Measurements from ENCODE around the gene TADA3. TPM values are rescaled to one million over a fixed set of nuclear protein-coding genes. Genes with fewer than 3 reads are reported as not detected.

Gene TADA3
- total and polyA plus RNA-seq, 2 donors (not counting 1 experiment from before 2014, with no cell fraction given): 51.2 to 87.9 TPM

- Histone ChIP-seq H3K4me2 (ENCODE audit: extremely low read depth, insufficient read depth, low read length) (no peak overlapping the region), H2AFZ (ENCODE audit: low read length) (no peak overlapping the region), H4K20me1 (ENCODE audit: control insufficient read depth, extremely low read depth, insufficient read depth, low read length) (no peaks in the 10 kb centered on the region), H3K27ac (ENCODE audit: insufficient read depth, low read length) (no peak overlapping the region), H3K4me3 (replicated peaks in 1 of 4; ENCODE audit: control extremely low read depth in 1 of 4, insufficient read depth in 1 of 4, low read depth in 3 of 4, low read length in 4 of 4) (no peak overlapping the region), H3K9me3 (ENCODE audit: control insufficient read depth, insufficient read depth, low read depth, low read length) (no peaks in the 10 kb centered on the region), H3K36me3 (ENCODE audit: control insufficient read depth, insufficient read depth, low read length) (no peaks in the 10 kb centered on the region), H3K4me1 (ENCODE audit: control insufficient read depth, extremely low read depth, insufficient read depth, low read length) (no peaks in the 10 kb centered on the region), H3K27me3 (ENCODE audit: control insufficient read depth, insufficient read depth, low read length) (no peaks in the 10 kb centered on the region), H3K79me2 (ENCODE audit: control insufficient read depth, insufficient read depth, low read length) (no peaks in the 10 kb centered on the region), H3K9ac (ENCODE audit: insufficient read depth, low read length) (no peak overlapping the region)
- DNase-seq (ENCODE audit: low read depth in 2 of 2): no peak
- TF ChIP-seq EZH2 (IDR thresholded peaks at IDR 0.05; ENCODE audit: low read length, missing control alignments) (no peak), CTCF (conservative IDR thresholded peaks at IDR 0.05 in 1 of 2, IDR thresholded peaks at IDR 0.05 in 1 of 2; ENCODE audit: low read depth in 1 of 2, low read length in 2 of 2) (no peak)
Observed at GRCh38 chr3:9815986-9816385, 23.7 kb upstream of the TADA3 start.

- Histone ChIP-seq H3K27ac (ENCODE audit: insufficient read depth, low read length) (no peak overlapping the region), H3K4me1 (ENCODE audit: control insufficient read depth, extremely low read depth, insufficient read depth, low read length) (peaks cover 3% of the 10 kb centered on the region)
Observed at GRCh38 chr3:9812870-9813483, 20.7 kb upstream of the TADA3 start.

GRCh38 chr3:9810846-9811245 lies 18.6 kb upstream of the TADA3 start:
- H3K4me2 ChIP-seq (ENCODE audit: extremely low read depth, insufficient read depth, low read length): peak overlapping the region; percentile 82
- DNase-seq (ENCODE audit: low read depth in 2 of 2): no peak
- H3K36me3 ChIP-seq (ENCODE audit: control insufficient read depth, insufficient read depth, low read length): peaks cover 7% of the 10 kb centered on the region
- H3K9me3 ChIP-seq (ENCODE audit: control insufficient read depth, insufficient read depth, low read depth, low read length): no peaks in the 10 kb centered on the region
- H3K27me3 ChIP-seq (ENCODE audit: control insufficient read depth, insufficient read depth, low read length): no peaks in the 10 kb centered on the region
- H3K4me3 ChIP-seq (replicated peaks in 1 of 4; ENCODE audit: control extremely low read depth in 1 of 4, insufficient read depth in 1 of 4, low read depth in 3 of 4, low read length in 4 of 4): peak overlapping the region in 2 of 4 experiments; percentile 58 to 68
- no peaks in the 10 kb centered on the region for H3K79me2 ChIP-seq (ENCODE audit: control insufficient read depth, insufficient read depth, low read length)
- no peak overlapping the region for H3K27ac ChIP-seq (ENCODE audit: insufficient read depth, low read length)
- H2AFZ ChIP-seq (ENCODE audit: low read length): no peak overlapping the region
- no peak overlapping the region for H3K9ac ChIP-seq (ENCODE audit: insufficient read depth, low read length)
- TF ChIP-seq EZH2 (IDR thresholded peaks at IDR 0.05; ENCODE audit: low read length, missing control alignments) (no peak), CTCF (conservative IDR thresholded peaks at IDR 0.05 in 1 of 2, IDR thresholded peaks at IDR 0.05 in 1 of 2; ENCODE audit: low read depth in 1 of 2, low read length in 2 of 2) (no peak)
- no peaks in the 10 kb centered on the region for H4K20me1 ChIP-seq (ENCODE audit: control insufficient read depth, extremely low read depth, insufficient read depth, low read length)
- peaks cover 3% of the 10 kb centered on the region for H3K4me1 ChIP-seq (ENCODE audit: control insufficient read depth, extremely low read depth, insufficient read depth, low read length)

More at GRCh38 chr3:9812870-9813483, 20.7 kb upstream of the TADA3 start:
- TF ChIP-seq CTCF (conservative IDR thresholded peaks at IDR 0.05 in 1 of 2, IDR thresholded peaks at IDR 0.05 in 1 of 2; ENCODE audit: low read depth in 1 of 2, low read length in 2 of 2): no peak
- no peak for TF ChIP-seq EZH2 (IDR thresholded peaks at IDR 0.05; ENCODE audit: low read length, missing control alignments)
- H3K4me2 ChIP-seq (ENCODE audit: extremely low read depth, insufficient read depth, low read length): no peak overlapping the region
- no peak overlapping the region for H3K4me3 ChIP-seq (replicated peaks in 1 of 4; ENCODE audit: control extremely low read depth in 1 of 4, insufficient read depth in 1 of 4, low read depth in 3 of 4, low read length in 4 of 4)
- no peak for DNase-seq (ENCODE audit: low read depth in 2 of 2)
- H4K20me1 ChIP-seq (ENCODE audit: control insufficient read depth, extremely low read depth, insufficient read depth, low read length): no peaks in the 10 kb centered on the region
- no peaks in the 10 kb centered on the region for H3K36me3 ChIP-seq (ENCODE audit: control insufficient read depth, insufficient read depth, low read length)
- no peaks in the 10 kb centered on the region for H3K9me3 ChIP-seq (ENCODE audit: control insufficient read depth, insufficient read depth, low read depth, low read length)
- H3K9ac ChIP-seq (ENCODE audit: insufficient read depth, low read length): no peak overlapping the region
- no peak overlapping the region for H2AFZ ChIP-seq (ENCODE audit: low read length)
- H3K27me3 ChIP-seq (ENCODE audit: control insufficient read depth, insufficient read depth, low read length): no peaks in the 10 kb centered on the region
- H3K79me2 ChIP-seq (ENCODE audit: control insufficient read depth, insufficient read depth, low read length): no peaks in the 10 kb centered on the region

Measured in fibroblast of lung (primary cell).